ENCODE measurements around the gene POP7.

The POP7 gene

GRCh38 chr7:100726996-100727761, 21.3 kb downstream of the POP7 start:
- no peak for DNase-seq

DNA sequence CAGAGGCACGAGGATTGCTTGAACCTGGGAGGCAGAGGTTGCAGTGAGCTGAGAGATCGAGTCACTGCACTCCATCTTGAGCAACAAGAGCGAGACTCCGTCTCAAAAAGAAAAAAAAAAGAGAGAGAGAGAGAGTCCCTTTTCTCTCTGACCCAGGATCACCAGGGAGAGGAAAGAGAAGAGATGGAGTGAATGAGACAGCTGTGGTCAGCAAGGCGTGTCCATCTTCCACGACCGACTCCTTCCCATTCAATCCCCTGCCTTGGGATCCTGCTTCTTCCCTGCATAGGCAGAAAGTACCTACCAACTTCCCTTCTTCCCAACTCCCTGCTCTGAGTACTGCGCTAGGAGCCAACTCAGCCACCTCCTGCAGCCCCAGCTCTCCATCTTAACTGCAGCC, 22.3 kb downstream of the POP7 start:
- no peak for DNase-seq

DNA sequence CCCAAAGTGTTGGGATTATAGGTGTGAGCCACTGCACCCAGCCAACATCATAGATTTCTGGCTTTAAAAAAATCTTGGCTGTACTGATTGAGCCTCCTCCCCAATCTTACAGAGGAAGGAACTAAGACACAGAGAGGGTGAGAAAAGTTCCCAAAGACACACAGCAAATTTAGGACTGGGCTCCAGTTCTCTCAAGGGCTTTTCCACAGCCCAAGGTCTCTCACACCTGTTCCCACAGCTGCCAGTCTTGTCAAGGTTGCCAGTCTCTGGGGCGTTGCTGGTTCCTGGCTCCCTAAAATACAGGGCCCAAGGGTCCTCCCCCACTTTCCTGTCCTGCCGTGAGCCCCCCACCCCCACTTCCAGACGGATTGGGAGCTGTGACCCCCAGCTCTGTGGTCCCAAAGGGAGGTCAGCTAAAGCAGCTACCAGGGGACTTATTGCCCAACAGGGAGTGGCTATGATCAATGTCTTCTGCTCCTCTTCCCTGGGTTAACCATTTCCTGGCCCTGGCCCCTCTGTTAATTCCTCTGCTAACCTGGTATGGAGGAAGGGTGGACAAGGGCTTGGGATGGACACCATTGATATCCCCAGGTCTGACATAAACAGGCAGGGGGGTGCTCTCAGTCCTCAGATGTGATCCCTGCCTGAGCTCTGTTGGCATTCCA, 24.3 kb downstream of the POP7 start:
- no peak for DNase-seq

- no peak for DNase-seq
Observed at GRCh38 chr7:100731937-100732636, 26.2 kb downstream of the POP7 start.

GRCh38 chr7:100735730-100736129, 29.8 kb downstream of the POP7 start:
- no peak for DNase-seq

- no peak for DNase-seq
Observed at GRCh38 chr7:100736671-100737070, 30.8 kb downstream of the POP7 start.

DNA sequence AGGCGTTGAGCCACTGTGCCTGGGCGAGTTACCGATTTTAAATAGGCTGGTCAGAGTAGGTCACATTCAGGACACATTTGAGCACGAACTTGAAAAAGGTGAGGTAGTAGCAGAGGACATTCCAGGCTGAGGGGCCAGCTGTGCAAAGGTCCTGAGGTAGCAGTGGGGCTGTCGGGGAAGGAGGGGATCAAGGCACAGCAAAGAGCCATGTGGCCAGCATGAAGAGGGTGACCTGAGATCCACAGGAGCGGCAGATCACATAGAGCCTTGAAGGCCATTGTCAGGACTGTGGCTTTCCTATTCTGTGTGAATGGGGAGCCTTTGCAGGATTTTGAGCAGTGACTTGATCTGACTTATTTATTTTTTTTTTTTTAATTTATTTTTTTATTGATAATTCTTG, 34.0 kb downstream of the POP7 start:
- no peak for DNase-seq

DNA sequence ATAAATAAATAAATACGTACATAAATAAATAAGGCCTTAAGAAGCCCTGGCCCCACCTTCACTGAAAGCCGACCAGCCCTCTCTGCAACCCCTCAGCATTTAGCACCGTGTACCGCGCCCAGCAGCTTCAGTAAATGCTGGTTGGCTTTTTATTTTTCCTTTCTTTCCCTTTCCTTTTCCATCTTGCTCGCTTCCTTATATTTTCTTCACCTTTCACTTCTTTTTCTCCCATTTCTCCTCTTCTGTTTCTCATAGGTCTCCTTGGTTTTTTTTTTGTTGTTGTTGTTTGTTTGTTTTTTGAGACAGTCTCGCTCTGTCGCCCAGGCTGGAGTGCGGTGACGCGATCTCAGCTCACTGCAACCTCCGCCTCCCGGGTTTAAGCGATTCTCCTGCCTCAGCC, 38.7 kb downstream of the POP7 start:
- no peak for DNase-seq

GRCh38 chr7:100745184-100745583, 39.3 kb downstream of the POP7 start:
- DNase-seq = no peak

DNA sequence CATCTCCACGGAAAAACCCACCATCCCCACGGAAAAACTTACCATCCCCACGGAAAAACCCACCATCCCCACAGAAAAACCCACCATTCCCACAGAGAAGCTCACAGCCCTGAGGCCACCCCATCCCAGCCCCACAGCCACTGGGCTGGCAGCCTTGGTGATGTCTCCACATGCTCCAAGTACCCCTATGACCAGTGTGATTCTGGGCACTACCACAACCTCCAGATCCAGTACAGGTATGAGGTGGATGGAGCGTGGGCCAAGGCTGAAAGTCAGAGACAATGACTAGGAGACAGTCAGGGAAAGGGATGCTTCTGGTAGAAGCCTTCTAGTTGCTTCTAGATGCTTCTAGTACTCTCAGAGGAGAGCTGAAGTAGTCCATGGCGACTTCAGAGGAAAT, 47.1 kb downstream of the POP7 start:
- DNase-seq = no peak

DNA sequence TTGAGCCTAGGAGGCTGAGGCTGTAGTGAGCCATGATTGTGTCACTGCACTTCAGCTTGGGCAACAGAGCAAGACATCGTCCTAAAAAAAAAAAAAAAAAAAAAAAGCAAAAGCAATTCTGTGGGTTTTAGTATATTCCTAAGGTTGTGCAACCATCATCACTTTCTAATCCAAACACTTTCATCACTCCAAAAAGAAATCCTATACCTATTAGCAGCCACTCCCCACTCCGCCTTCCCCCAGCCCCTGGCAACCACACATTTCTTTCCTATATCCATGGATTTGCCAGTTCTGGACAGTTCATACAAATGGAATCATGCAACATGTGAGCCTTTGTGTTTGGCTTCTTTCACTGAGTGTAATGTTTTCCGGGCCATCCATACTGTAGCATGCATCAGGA, 47.8 kb downstream of the POP7 start:
- no peak for DNase-seq

All from NCI-H2107 (cell line).